Measurements from ENCODE around the gene ATP2C2. TPM values are rescaled to one million over a fixed set of nuclear protein-coding genes. Genes with fewer than 3 reads are reported as not detected.

ATP2C2 gene
- total RNA-seq, 4 donors from 2014 or later: 0.86 TPM; not detected in 3

DNA sequence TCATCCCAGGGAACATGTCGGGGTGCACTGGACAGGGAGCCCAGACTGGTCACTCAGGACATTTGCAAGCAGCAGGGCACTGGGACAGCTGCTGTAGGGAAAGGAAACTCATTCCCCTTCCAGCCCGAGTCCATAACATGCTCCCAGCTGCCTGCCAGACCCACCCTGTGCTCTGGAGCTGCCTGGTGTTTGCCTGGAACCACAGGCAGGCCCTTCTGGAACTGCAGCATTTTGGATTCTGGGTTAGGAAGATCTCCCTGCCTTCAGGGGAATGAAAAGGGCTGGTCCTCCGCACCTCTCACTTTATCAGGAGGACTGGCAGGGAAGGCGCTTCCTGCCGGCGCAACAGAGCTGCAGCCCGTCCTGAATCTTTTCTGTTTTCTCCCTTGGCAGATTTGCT lies 94.9 kb downstream of the ATP2C2 start:
- 83% methylated on average over 6 of the region's 7 CpGs for whole genome bisulfite sequencing
- no peak for DNase-seq (ENCODE audit: extremely low spot score)
- intact Hi-C loops (cut with DNase I): no loop called here

DNA sequence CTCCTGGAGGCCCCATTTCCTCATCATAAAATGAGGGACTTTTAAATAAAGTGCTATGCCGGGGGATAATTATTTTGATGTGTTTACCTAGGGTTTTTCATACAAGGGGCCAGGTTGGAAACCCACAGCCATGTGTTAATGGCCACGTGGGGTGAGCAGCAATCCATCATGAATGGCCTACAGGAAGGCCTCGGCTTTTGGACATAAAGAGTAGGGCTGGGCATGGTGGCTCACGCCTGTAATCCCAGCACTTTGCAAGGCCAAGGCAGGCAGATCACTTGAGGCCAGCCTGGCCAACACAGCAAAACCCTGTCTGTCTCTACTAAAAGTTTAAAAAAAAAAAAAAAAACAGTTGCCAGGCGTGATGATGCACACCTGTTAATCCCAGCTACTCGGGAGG lies 95.8 kb downstream of the ATP2C2 start:
- WGBS: 69% methylated on average over 6 of the region's 6 CpGs
- Histone ChIP-seq H3K27me3 (no peaks in the 10 kb centered on the region), H3K27ac (replicated peaks in 1 of 4) (no peak overlapping the region), H3K9me3 (peaks cover 0 to 17% (median 11%) of the 10 kb centered on the region in 4 donors), H3K36me3 (peaks cover 4 to 32% (median 21%) of the 10 kb centered on the region in 4 donors), H3K4me1 (no peaks in the 10 kb centered on the region), H3K4me3 (no peak overlapping the region)
- DNase-seq (ENCODE audit: extremely low spot score): no peak
- TF ChIP-seq EP300 (IDR thresholded peaks at IDR 0.05) (no peak), POLR2AphosphoS5 (IDR thresholded peaks at IDR 0.05) (no peak)
- intact Hi-C loops (cut with DNase I): no loop called here

More for the DNA sequence above, 94.9 kb downstream of the ATP2C2 start:
- H3K27ac ChIP-seq (replicated peaks in 1 of 4): no peak overlapping the region
- peaks cover 4 to 28% (median 21%) of the 10 kb centered on the region in 4 donors for H3K36me3 ChIP-seq
- peaks cover 0 to 17% (median 11%) of the 10 kb centered on the region in 4 donors for H3K9me3 ChIP-seq
- H3K4me1 ChIP-seq: no peaks in the 10 kb centered on the region
- H3K4me3 ChIP-seq: no peak overlapping the region
- TF ChIP-seq EP300 (IDR thresholded peaks at IDR 0.05): no peak
- TF ChIP-seq POLR2AphosphoS5 (IDR thresholded peaks at IDR 0.05): no peak
- TF ChIP-seq, protein P1, sequence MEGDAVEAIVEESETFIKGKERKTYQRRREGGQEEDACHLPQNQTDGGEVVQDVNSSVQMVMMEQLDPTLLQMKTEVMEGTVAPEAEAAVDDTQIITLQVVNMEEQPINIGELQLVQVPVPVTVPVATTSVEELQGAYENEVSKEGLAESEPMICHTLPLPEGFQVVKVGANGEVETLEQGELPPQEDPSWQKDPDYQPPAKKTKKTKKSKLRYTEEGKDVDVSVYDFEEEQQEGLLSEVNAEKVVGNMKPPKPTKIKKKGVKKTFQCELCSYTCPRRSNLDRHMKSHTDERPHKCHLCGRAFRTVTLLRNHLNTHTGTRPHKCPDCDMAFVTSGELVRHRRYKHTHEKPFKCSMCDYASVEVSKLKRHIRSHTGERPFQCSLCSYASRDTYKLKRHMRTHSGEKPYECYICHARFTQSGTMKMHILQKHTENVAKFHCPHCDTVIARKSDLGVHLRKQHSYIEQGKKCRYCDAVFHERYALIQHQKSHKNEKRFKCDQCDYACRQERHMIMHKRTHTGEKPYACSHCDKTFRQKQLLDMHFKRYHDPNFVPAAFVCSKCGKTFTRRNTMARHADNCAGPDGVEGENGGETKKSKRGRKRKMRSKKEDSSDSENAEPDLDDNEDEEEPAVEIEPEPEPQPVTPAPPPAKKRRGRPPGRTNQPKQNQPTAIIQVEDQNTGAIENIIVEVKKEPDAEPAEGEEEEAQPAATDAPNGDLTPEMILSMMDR (IDR thresholded peaks at IDR 0.05): no peak
- no peak for TF ChIP-seq POLR2A (IDR thresholded peaks at IDR 0.05; ENCODE audit: low read depth)
- no peaks in the 10 kb centered on the region for H3K27me3 ChIP-seq

DNA sequence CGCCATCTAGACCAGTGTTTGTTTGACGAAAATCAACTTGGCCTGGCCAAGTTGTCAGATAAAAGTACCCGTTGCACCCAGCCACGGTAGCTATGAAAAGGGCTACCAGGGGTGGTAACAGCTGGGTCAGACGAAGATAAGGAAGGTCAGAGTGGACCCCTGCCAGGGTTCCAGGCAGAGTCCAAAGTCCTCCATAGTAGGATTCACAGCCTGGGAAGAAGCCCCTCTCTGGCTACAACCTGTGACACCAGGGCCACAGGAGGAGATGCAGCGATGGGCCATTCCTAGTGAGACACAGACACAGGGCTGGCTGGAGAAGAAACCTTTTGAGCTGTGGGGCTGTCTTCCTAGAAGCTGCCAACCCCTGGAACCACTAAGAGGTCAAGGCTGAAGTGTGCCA lies 96.8 kb downstream of the ATP2C2 start:
- H3K4me1 ChIP-seq: no peaks in the 10 kb centered on the region
- no peak for DNase-seq (ENCODE audit: extremely low spot score)
- 94% methylated on average over 6 of the region's 6 CpGs for WGBS
- intact Hi-C loops (cut with DNase I): no loop called here
- TF ChIP-seq EP300 (IDR thresholded peaks at IDR 0.05) (no peak), POLR2AphosphoS5 (IDR thresholded peaks at IDR 0.05) (no peak), POLR2A (IDR thresholded peaks at IDR 0.05; ENCODE audit: low read depth) (no peak)
- TF ChIP-seq, protein P1 (IDR thresholded peaks at IDR 0.05): no peak
- peaks cover 0 to 17% (median 11%) of the 10 kb centered on the region in 4 donors for H3K9me3 ChIP-seq
- H3K4me3 ChIP-seq: no peak overlapping the region
- peaks cover 4 to 34% (median 21%) of the 10 kb centered on the region in 4 donors for H3K36me3 ChIP-seq
- no peaks in the 10 kb centered on the region for H3K27me3 ChIP-seq
- no peak overlapping the region for H3K27ac ChIP-seq (replicated peaks in 1 of 4)

DNA sequence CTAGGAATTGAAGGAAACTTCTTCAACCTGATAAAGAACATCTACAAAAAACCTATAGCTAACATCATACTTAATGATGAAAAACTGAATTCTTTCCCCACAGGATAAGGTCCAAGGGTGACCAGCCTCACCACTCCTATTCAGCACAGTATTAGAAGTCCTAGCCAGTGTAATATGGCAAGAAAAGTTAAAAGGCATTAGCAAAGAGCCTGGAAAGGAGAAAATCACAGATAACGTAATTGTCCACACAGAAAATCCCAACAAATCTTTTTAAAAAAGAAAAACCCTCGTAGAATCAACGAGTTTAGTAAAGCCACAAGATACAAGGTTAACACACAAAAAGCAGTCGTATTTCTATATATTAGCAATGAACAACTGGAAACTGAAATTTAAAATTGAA lies 98.4 kb downstream of the ATP2C2 start:
- TF ChIP-seq POLR2A (IDR thresholded peaks at IDR 0.05; ENCODE audit: low read depth): no peak
- TF ChIP-seq, protein P1 (IDR thresholded peaks at IDR 0.05): no peak
- no peak for TF ChIP-seq POLR2AphosphoS5 (IDR thresholded peaks at IDR 0.05)
- TF ChIP-seq EP300 (IDR thresholded peaks at IDR 0.05): no peak
- 50% methylated on average over 4 of the region's 4 CpGs for WGBS

DNA sequence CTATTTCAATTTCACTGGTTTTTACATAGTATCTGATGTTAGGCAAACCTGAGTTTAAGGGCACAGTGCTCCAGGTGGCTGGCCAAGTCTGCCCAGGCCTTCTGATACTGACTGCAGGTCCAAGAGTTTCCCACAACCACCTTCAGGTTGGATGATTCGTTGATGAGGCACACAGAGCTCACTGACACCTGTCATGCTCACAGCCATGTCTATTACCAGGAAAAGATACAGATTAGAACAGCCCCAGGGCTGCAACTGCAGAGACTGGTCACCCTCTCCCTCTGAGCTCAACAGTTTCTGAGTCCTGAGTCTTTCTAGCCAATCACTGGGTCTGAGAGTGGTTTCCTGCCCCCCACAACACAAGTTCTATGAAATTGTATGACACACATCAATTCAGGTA lies 98.9 kb downstream of the ATP2C2 start:
- Histone ChIP-seq H3K9me3 (peaks cover 0 to 17% (median 11%) of the 10 kb centered on the region in 4 donors), H3K27me3 (no peaks in the 10 kb centered on the region), H3K36me3 (peaks cover 4 to 24% (median 20%) of the 10 kb centered on the region in 4 donors), H3K27ac (replicated peaks in 1 of 4) (no peak overlapping the region), H3K4me1 (no peaks in the 10 kb centered on the region), H3K4me3 (no peak overlapping the region)
- WGBS: 78% methylated on average over 1 of the region's 1 CpG
- intact Hi-C loops (cut with DNase I): no loop called here
- DNase-seq (ENCODE audit: extremely low spot score): no peak
- TF ChIP-seq EP300 (IDR thresholded peaks at IDR 0.05) (no peak), POLR2AphosphoS5 (IDR thresholded peaks at IDR 0.05) (no peak)

More for the DNA sequence above, 98.4 kb downstream of the ATP2C2 start:
- Histone ChIP-seq H3K4me3 (no peak overlapping the region), H3K4me1 (no peaks in the 10 kb centered on the region), H3K27me3 (no peaks in the 10 kb centered on the region), H3K27ac (replicated peaks in 1 of 4) (no peak overlapping the region), H3K9me3 (peaks cover 0 to 17% (median 11%) of the 10 kb centered on the region in 4 donors), H3K36me3 (peaks cover 4 to 28% (median 21%) of the 10 kb centered on the region in 4 donors)
- intact Hi-C loops (cut with DNase I): no loop called here
- no peak for DNase-seq (ENCODE audit: extremely low spot score)

DNA sequence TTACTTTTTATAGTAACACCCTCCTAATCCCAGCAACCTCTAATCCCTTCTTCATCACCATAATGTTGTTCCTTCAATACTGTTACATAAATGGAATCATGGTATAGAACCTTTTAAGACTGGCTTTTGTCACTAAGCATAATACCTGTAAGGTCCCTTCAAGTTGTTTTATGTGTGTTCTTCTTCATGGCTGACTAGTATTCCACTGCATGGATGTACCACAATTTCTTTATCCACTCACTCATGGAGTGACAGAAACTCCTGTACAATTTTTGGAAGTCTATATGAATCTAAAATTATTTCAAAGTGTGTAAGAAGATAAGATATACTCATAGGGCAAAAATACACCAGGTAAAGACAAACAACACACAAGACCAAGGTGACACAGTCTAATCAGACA lies 99.4 kb downstream of the ATP2C2 start:
- DNase-seq (ENCODE audit: extremely low spot score): no peak
- peaks cover 4 to 24% (median 18%) of the 10 kb centered on the region in 4 donors for H3K36me3 ChIP-seq

More for the DNA sequence above, 99.4 kb downstream of the ATP2C2 start:
- H3K4me3 ChIP-seq: no peak overlapping the region
- TF ChIP-seq POLR2AphosphoS5 (IDR thresholded peaks at IDR 0.05) (no peak), EP300 (IDR thresholded peaks at IDR 0.05) (no peak), POLR2A (IDR thresholded peaks at IDR 0.05; ENCODE audit: low read depth) (no peak)
- TF ChIP-seq, protein P1 (IDR thresholded peaks at IDR 0.05): no peak
- no peaks in the 10 kb centered on the region for H3K4me1 ChIP-seq
- no peak overlapping the region for H3K27ac ChIP-seq (replicated peaks in 1 of 4)
- peaks cover 0 to 17% (median 11%) of the 10 kb centered on the region in 4 donors for H3K9me3 ChIP-seq
- intact Hi-C loops (cut with DNase I): no loop called here
- no peaks in the 10 kb centered on the region for H3K27me3 ChIP-seq
